ENCODE data around the gene KRTAP10-7. TPM values are rescaled to one million over a fixed set of nuclear protein-coding genes. Genes with fewer than 3 reads are reported as not detected.
"Not testable (repeated sequence)": the region's sequence is repeated elsewhere in the genome, so short reads cannot be mapped to it uniquely, and the experiment has no call there.

The KRTAP10-7 gene
- total RNA-seq, 1 experiment from 2014 or later = not detected

DNA sequence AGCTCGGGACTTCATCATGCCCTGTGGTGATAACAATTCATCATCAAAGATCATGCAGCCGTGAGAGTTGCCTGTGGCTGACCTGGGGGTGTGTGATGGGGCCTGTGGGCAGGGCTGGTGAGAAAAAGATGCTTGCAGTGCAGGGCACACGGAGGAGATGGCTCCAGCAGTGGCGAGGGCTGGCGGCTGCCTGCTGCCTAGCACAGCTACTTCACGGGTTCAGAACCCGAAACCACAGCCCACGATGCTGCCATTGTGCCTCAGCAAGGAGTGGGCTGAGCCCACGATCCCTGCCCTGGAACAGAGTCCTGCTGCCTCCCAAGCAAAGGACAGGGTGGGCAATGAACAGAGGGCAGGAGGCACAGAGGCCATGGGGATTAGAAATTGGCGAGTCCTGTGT is 25.9 kb downstream of the KRTAP10-7 start:
- H3K36me3 ChIP-seq (ENCODE audit: control insufficient read depth, insufficient read depth, low read length) = no peaks in the 10 kb centered on the region
- intact Hi-C loops (cut with micrococcal nuclease; ENCODE audit: unreplicated experiment) = no loop called here
- Mint-ChIP-seq H3K27ac (ENCODE audit: unreplicated experiment) (no peak overlapping the region), H3K4me1 (ENCODE audit: low read depth, unreplicated experiment) (no peaks in the 10 kb centered on the region), H3K4me3 (ENCODE audit: unreplicated experiment) (no peak overlapping the region), H3K27me3 (ENCODE audit: insufficient read depth, unreplicated experiment) (no peaks in the 10 kb centered on the region), H3K9me3 (ENCODE audit: unreplicated experiment) (peaks cover 48% of the 10 kb centered on the region), H3K36me3 (ENCODE audit: insufficient read depth, unreplicated experiment) (no peaks in the 10 kb centered on the region)
- no peaks in the 10 kb centered on the region for H3K27me3 ChIP-seq (replicated peaks; ENCODE audit: control insufficient read depth, insufficient read depth, low read length)
- no peak for DNase-seq
- no peaks in the 10 kb centered on the region for H3K4me1 ChIP-seq
- H3K9me3 ChIP-seq = peaks cover 12% of the 10 kb centered on the region; the same call in 1 of the 2 replicates
- ChIA-PET POLR2A (no interaction called here), CTCF (no interaction called here)
- no peak overlapping the region for H3K4me3 ChIP-seq (ENCODE audit: low read depth, low read length)
- TF ChIP-seq, protein P1, sequence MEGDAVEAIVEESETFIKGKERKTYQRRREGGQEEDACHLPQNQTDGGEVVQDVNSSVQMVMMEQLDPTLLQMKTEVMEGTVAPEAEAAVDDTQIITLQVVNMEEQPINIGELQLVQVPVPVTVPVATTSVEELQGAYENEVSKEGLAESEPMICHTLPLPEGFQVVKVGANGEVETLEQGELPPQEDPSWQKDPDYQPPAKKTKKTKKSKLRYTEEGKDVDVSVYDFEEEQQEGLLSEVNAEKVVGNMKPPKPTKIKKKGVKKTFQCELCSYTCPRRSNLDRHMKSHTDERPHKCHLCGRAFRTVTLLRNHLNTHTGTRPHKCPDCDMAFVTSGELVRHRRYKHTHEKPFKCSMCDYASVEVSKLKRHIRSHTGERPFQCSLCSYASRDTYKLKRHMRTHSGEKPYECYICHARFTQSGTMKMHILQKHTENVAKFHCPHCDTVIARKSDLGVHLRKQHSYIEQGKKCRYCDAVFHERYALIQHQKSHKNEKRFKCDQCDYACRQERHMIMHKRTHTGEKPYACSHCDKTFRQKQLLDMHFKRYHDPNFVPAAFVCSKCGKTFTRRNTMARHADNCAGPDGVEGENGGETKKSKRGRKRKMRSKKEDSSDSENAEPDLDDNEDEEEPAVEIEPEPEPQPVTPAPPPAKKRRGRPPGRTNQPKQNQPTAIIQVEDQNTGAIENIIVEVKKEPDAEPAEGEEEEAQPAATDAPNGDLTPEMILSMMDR (IDR thresholded peaks at IDR 0.05; ENCODE audit: insufficient read depth in 1 of 2, low read depth in 1 of 2, low read length in 1 of 2, severe bottlenecking in 1 of 2, unreplicated experiment in 1 of 2) = no peak
- no TSS peak for BruUV-seq (replicated peaks)

DNA sequence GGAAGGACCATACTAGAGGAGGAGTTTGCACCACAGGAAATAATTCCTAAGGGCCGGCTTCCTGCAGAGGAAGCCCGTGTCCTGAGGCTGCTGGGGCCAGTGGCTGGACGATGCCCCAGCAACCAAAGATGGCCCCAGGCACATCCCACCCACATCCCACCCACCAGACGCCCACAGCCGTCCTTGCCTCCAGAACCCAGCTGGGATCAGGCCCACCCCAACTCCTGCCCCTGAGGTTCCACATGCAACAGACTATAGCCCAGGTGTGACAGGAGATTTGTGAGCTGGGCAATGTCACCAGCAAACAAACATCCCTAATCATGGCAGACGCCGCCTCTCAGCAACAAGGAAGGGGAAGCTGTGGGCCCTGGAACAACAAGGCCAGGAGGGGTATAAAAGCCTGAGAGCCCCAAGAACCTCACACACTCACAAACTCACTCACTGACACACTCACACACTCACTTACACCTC is 26.3 kb downstream of the KRTAP10-7 start, which contains the start of gene KRTAP10-9:
Gene KRTAP10-9, plus strand, starts transcription at position 421 of the 471 bp plus-strand sequence. CDS start 79 bp downstream, outside the sequence.
- H3K4me1 Mint-ChIP-seq (ENCODE audit: low read depth, unreplicated experiment) = no peaks in the 10 kb centered on the region
- intact Hi-C loops (cut with micrococcal nuclease; ENCODE audit: unreplicated experiment) = no loop called here
- Histone ChIP-seq H3K36me3 (ENCODE audit: control insufficient read depth, insufficient read depth, low read length) (no peaks in the 10 kb centered on the region), H3K4me1 (no peaks in the 10 kb centered on the region), H3K9me3 (peaks cover 16% of the 10 kb centered on the region; the same call in 1 of the 2 replicates), H3K27me3 (replicated peaks; ENCODE audit: control insufficient read depth, insufficient read depth, low read length) (no peaks in the 10 kb centered on the region), H3K4me3 (ENCODE audit: low read depth, low read length) (no peak within 1 kb of the TSS)
- no peak within 1 kb of the TSS for H3K27ac Mint-ChIP-seq (ENCODE audit: unreplicated experiment)
- no peak within 1 kb of the TSS for H3K4me3 Mint-ChIP-seq (ENCODE audit: unreplicated experiment)
- H3K27me3 Mint-ChIP-seq (ENCODE audit: insufficient read depth, unreplicated experiment) = no peaks in the 10 kb centered on the region
- CTCF ChIA-PET = no interaction called here
- H3K36me3 Mint-ChIP-seq (ENCODE audit: insufficient read depth, unreplicated experiment) = no peaks in the 10 kb centered on the region
- H3K9me3 Mint-ChIP-seq (ENCODE audit: unreplicated experiment) = peaks cover 53% of the 10 kb centered on the region
- TF ChIP-seq, protein P1 (IDR thresholded peaks at IDR 0.05; ENCODE audit: insufficient read depth in 1 of 2, low read depth in 1 of 2, low read length in 1 of 2, severe bottlenecking in 1 of 2, unreplicated experiment in 1 of 2) = no peak
- DNase-seq = no peak
- POLR2A ChIA-PET = no interaction called here
- BruUV-seq (replicated peaks) = no TSS peak

- H3K36me3 ChIP-seq (ENCODE audit: control insufficient read depth, insufficient read depth, low read length); H3K4me1 ChIP-seq; intact Hi-C loops (cut with micrococcal nuclease; ENCODE audit: unreplicated experiment); BruUV-seq (replicated peaks); H3K27me3 Mint-ChIP-seq (ENCODE audit: insufficient read depth, unreplicated experiment); H3K4me3 ChIP-seq (ENCODE audit: low read depth, low read length); H3K4me3 Mint-ChIP-seq (ENCODE audit: unreplicated experiment); H3K36me3 Mint-ChIP-seq (ENCODE audit: insufficient read depth, unreplicated experiment); H3K27ac Mint-ChIP-seq (ENCODE audit: unreplicated experiment); H3K4me1 Mint-ChIP-seq (ENCODE audit: low read depth, unreplicated experiment); POLR2A ChIA-PET; DNase-seq; H3K27me3 ChIP-seq (replicated peaks; ENCODE audit: control insufficient read depth, insufficient read depth, low read length): not testable (repeated sequence)
- CTCF ChIA-PET = interaction anchor here (0.6 kb wide), 1 partner anchor 77 kb away, joined by 3 read pairs; no protein-coding TSS in a partner anchor
- H3K9me3 ChIP-seq = peaks cover 22% of the 10 kb centered on the region
- peaks cover 56% of the 10 kb centered on the region for H3K9me3 Mint-ChIP-seq (ENCODE audit: unreplicated experiment)
Measured at GRCh38 chr21:44627181-44627822, 26.9 kb downstream of the KRTAP10-7 start.

GRCh38 chr21:44627831-44628233 is 27.4 kb downstream of the KRTAP10-7 start:
- CTCF ChIA-PET = interaction anchor here (0.6 kb wide), 1 partner anchor 77 kb away, joined by 3 read pairs; no protein-coding TSS in a partner anchor
- H3K27me3 Mint-ChIP-seq (ENCODE audit: insufficient read depth, unreplicated experiment); H3K36me3 Mint-ChIP-seq (ENCODE audit: insufficient read depth, unreplicated experiment); H3K36me3 ChIP-seq (ENCODE audit: control insufficient read depth, insufficient read depth, low read length); H3K4me3 ChIP-seq (ENCODE audit: low read depth, low read length); H3K4me3 Mint-ChIP-seq (ENCODE audit: unreplicated experiment); DNase-seq; H3K4me1 ChIP-seq; H3K27ac Mint-ChIP-seq (ENCODE audit: unreplicated experiment); BruUV-seq (replicated peaks); H3K4me1 Mint-ChIP-seq (ENCODE audit: low read depth, unreplicated experiment); H3K27me3 ChIP-seq (replicated peaks; ENCODE audit: control insufficient read depth, insufficient read depth, low read length); POLR2A ChIA-PET; intact Hi-C loops (cut with micrococcal nuclease; ENCODE audit: unreplicated experiment): not testable (repeated sequence)
- H3K9me3 Mint-ChIP-seq (ENCODE audit: unreplicated experiment) = peaks cover 55% of the 10 kb centered on the region
- H3K9me3 ChIP-seq = peaks cover 27% of the 10 kb centered on the region
